GM12878 (cell line): ENCODE data around the gene ARL14EP. TPM values are rescaled to one million over a fixed set of nuclear protein-coding genes. Genes with fewer than 3 reads are reported as not detected.
A peak's percentile ranks its signal among the peaks of the same experiment; 100 is the strongest.

Experiments used
- ATAC-seq: fragments of 200-7000 bp; cut with Tn5 transposase; 3 replicates; pipeline ENCODE4 v1.9.1; 2020; ENCODE audit warnings: mild to moderate bottlenecking, moderate library complexity
- BruUV-seq: library from RNA; stranded (reverse); fragments of 400-500 nt; replicated peaks from 2 replicates; lab custom pipeline; 2021; lab: Mats Ljungman, UMichigan
- CTCF ChIA-PET: fragments of 300-600 bp; sonication (Branson Sonifier 250); formaldehyde crosslinking; extraction: SDS; loops from one replicate; lab custom pipeline; 2021; ENCODE audit warnings: inconsistent platforms; lab: Yijun Ruan, JAX
- POLR2A ChIA-PET: fragments of 350-600 bp; formaldehyde crosslinking; extraction: SDS; loops from one replicate; lab custom pipeline; 2021; ENCODE audit warnings: inconsistent platforms; lab: Charles Lee
- RAD21 ChIA-PET: fragments of 300-600 bp; sonication (Branson Sonifier 250); formaldehyde crosslinking; loops from one replicate; lab custom pipeline; 2023; ENCODE audit warnings: antibody characterized with exemption; ENCODE audit not compliant: unreplicated experiment; lab: Charles Lee
- SMC1A ChIA-PET: fragments of 300-600 bp; sonication (Branson Sonifier 250); formaldehyde crosslinking; loops from one replicate; lab custom pipeline; 2023; ENCODE audit not compliant: unreplicated experiment, uncharacterized antibody; lab: Charles Lee
- DNase-seq: peaks from one replicate; pipeline ENCODE4 v3.0.0-alpha.2; 2011; ENCODE audit warnings: low read depth, low spot score
- FAIRE-seq: peaks from 3 replicates; lab custom pipeline; 2011; peaks lifted over from hg19 to GRCh38; lab: Jason Lieb, UNC
- H2AFZ ChIP-seq: 2 replicates; pipeline ENCODE4 v1.6.0; 2011; ENCODE audit warnings: low read depth, low read length, control low read depth; ENCODE audit not compliant: control insufficient read depth
- H3K27ac ChIP-seq: 2 replicates; pipeline ENCODE4 v1.5.1; 2011; ENCODE audit warnings: control low read depth; ENCODE audit not compliant: control insufficient read depth, insufficient read depth
- H3K27me3 ChIP-seq, 2 experiments: replicated peaks in 1 of 2; 2 replicates each; pipeline versions ENCODE4 v1.6.0 to v1.6.1; 2011; ENCODE audit warnings: low read length in 1 of 2; ENCODE audit not compliant: control insufficient read depth in 2 of 2, insufficient read depth in 2 of 2
- H3K36me3 ChIP-seq, 2 experiments: 2 replicates each; pipeline ENCODE4 v1.5.1; 2011; ENCODE audit warnings: low read length in 1 of 2; ENCODE audit not compliant: control insufficient read depth in 2 of 2, insufficient read depth in 2 of 2
- H3K4me1 ChIP-seq: 2 replicates; pipeline ENCODE4 v1.6.1; 2011; ENCODE audit warnings: mild to moderate bottlenecking, low read length, moderate library complexity, mixed read lengths; ENCODE audit not compliant: control insufficient read depth, insufficient read depth
- H3K4me2 ChIP-seq: 2 replicates; pipeline ENCODE4 v1.6.0; 2011; ENCODE audit warnings: control low read depth; ENCODE audit not compliant: control insufficient read depth, insufficient read depth
- H3K4me3 ChIP-seq: fragments of 200-600 bp; sonication (generic); 2 replicates; pipeline ENCODE4 v1.5.1; 2016
- H3K79me2 ChIP-seq: 2 replicates; pipeline ENCODE4 v1.6.0; 2011; ENCODE audit warnings: low read length; ENCODE audit not compliant: control insufficient read depth, insufficient read depth
- H3K9ac ChIP-seq: 2 replicates; pipeline ENCODE4 v1.8.0; 2011; ENCODE audit warnings: low read length, control low read depth, mixed read lengths; ENCODE audit not compliant: control insufficient read depth, insufficient read depth
- H3K9me3 ChIP-seq: replicated peaks from 3 replicates; pipeline ENCODE4 v1.5.1; 2011; ENCODE audit warnings: mild to moderate bottlenecking, low read length; ENCODE audit not compliant: control insufficient read depth, insufficient read depth
- H4K20me1 ChIP-seq: 2 replicates; pipeline ENCODE4 v1.6.0; 2011; ENCODE audit not compliant: control insufficient read depth, insufficient read depth
- NR2F1 ChIP-seq: fragments of 450-650 bp; conservative IDR thresholded peaks from 2 replicates; pipeline ENCODE4 v1.6.1; 2017; ENCODE audit warnings: mild to moderate bottlenecking
- SP1 ChIP-seq: IDR thresholded peaks from one replicate; pipeline ENCODE4 v1.6.1; 2011; ENCODE audit warnings: low read depth, low read length
- SREBF2 ChIP-seq: IDR thresholded peaks from 2 replicates; pipeline ENCODE4 v1.6.1; 2012; ENCODE audit warnings: mild to moderate bottlenecking, low read length
- SRF ChIP-seq, 2 experiments: IDR thresholded peaks; 2 replicates each; pipeline ENCODE4 v1.6.1; 2011; ENCODE audit warnings: low read depth in 2 of 2, low read length in 2 of 2, mild to moderate bottlenecking in 1 of 2, moderate library complexity in 1 of 2
- WGBS: methylation state at CpG from one replicate; pipeline ENCODE4 v1.1.6; 2016; ENCODE audit warnings: low lambda C conversion rate; ENCODE audit not compliant: insufficient replicate concordance, insufficient coverage; ENCODE audit errors: missing lambda C conversion rate; 5-methylcytosine and 5-hydroxymethylcytosine counted together
- in situ Hi-C: fragments of 300-500 bp; cut with MboI; formaldehyde crosslinking; loops from 9 replicates; pipeline ENCODE4 v1.14.3; 2018; ENCODE audit warnings: mixed read lengths
- intact Hi-C: fragments of 100-400 bp; cut with micrococcal nuclease; formaldehyde crosslinking; loops from one replicate; pipeline ENCODE4 v1.14.2; 2022; ENCODE audit not compliant: unreplicated experiment
- polyA plus RNA-seq, 11 experiments: library from polyadenylated mRNA; depleted of rRNA in 4 of 11; unstranded in 6 of 11; stranded (reverse) in 5 of 11; fragments of >200 nt; fragmentation: Nextera tagmentation in 4 of 11; fragmentation: Illumina TruSeq in 1 of 11; extraction: Ambion mirVana in 4 of 11; extraction: Trizol in 1 of 11; gene quantifications; 1 replicate in 1 of 11; 2 replicates in 10 of 11; pipeline versions ENCODE4 v1.2.1 to v1.2.3, GENCODE V29; 2011 to 2016; ENCODE audit warnings: inconsistent platforms in 2 of 11, missing spikeins in 2 of 11, low read depth in 1 of 11
- total RNA-seq, 4 experiments: library from RNA; depleted of rRNA in 3 of 4; stranded (reverse); fragments of >200 nt in 3 of 4; fragmentation: Illumina TruSeq in 1 of 4; extraction: Trizol in 1 of 4; gene quantifications; 2 replicates each; pipeline versions ENCODE4 v1.2.1 to v1.2.3, GENCODE V29; 2013 to 2021
- TF ChIP-seq, protein P1 (sequence below): IDR thresholded peaks from 2 replicates; pipeline ENCODE4 v1.6.1; 2012; ENCODE audit warnings: low read depth, low read length, improper control_type of control experiment

ARL14EP gene
- total and polyA plus RNA-seq, 10 of the 15 experiments (the other 5 are each of a cell fraction or from before 2014, with no cell fraction given) = 18.1 to 59.8 (median 42.8) TPM

DNA sequence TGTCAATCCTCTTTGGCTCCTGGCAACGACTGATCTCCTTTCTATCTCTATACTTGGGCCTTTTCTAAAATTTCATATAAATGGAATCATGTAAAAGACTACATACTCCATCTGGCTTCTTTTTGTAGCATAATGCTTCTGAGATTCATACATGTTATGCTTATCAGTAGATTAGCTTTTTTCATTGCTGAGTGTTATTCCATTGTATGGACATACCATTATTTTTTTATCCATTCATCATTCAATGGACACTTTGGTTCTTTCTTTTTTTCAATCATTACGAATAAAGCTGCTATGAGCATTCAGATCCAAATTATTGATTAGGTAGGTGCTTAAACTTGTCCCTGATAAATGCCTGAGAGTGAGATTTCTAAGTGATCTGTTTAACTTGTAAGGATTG, 11.7 kb upstream of the ARL14EP start:
- TF ChIP-seq SP1 = no peak
- no peaks in the 10 kb centered on the region for H3K27me3 ChIP-seq
- no peak overlapping the region for H3K4me3 ChIP-seq
- H3K27ac ChIP-seq = no peak overlapping the region
- FAIRE-seq (no peak), DNase-seq (no peak), ATAC-seq (no peak)
- H3K9me3 ChIP-seq = no peaks in the 10 kb centered on the region
- H3K79me2 ChIP-seq = no peaks in the 10 kb centered on the region
- POLR2A ChIA-PET = interaction anchor here (1.0 to 1.6 kb wide), 2 partner anchors 11 to 32 kb away, joined by 3 to 6 read pairs; partner anchors contain the start of gene ARL14EP
- CTCF ChIA-PET = interaction anchor here (1.2 to 1.8 kb wide), 4 partner anchors 8 to 183 kb away, joined by 4 to 7 read pairs (median 6); no protein-coding TSS in a partner anchor
- in situ Hi-C loops (no loop called here), intact Hi-C loops (loop anchor here (2.0 kb wide), 2 partner anchors 48 to 104 kb away; no protein-coding TSS in a partner anchor)
- SMC1A ChIA-PET = interaction anchor here (0.9 to 4.2 kb wide), 4 partner anchors 12 to 183 kb away, joined by 4 to 20 read pairs (median 6); partner anchors contain the start of gene ARL14EP
- 0% methylated on average over 2 of the region's 2 CpGs for WGBS
- no TSS peak for BruUV-seq
- RAD21 ChIA-PET = interaction anchor here (1.2 to 1.7 kb wide), 2 partner anchors 168 to 183 kb away, joined by 3 to 6 read pairs; no protein-coding TSS in a partner anchor
- no peak overlapping the region for H3K9ac ChIP-seq
- no peaks in the 10 kb centered on the region for H4K20me1 ChIP-seq
- no peaks in the 10 kb centered on the region for H3K36me3 ChIP-seq
- H3K4me2 ChIP-seq = no peak overlapping the region
- no peak overlapping the region for H2AFZ ChIP-seq
- H3K4me1 ChIP-seq = peaks cover 10% of the 10 kb centered on the region

- ChIA-PET CTCF (interaction anchor here (1.2 to 7.4 kb wide), 3 partner anchors 13 to 119 kb away, joined by 3 to 71 read pairs (median 46); partner anchors contain the start of gene ARL14EP), RAD21 (no interaction called here)
- no peaks in the 10 kb centered on the region for H3K79me2 ChIP-seq
- TF ChIP-seq SREBF2 (no peak), SRF (IDR thresholded peaks at IDR 0.05; ENCODE audit: low read depth in 2 of 2, low read length in 2 of 2) (peak; percentile 34 to 76; a peak in 3 of 4 replicates), NR2F1 (0 out of 2 replicates have a peak, but pooled peaks have one; percentile 28)
- TF ChIP-seq, protein P1, sequence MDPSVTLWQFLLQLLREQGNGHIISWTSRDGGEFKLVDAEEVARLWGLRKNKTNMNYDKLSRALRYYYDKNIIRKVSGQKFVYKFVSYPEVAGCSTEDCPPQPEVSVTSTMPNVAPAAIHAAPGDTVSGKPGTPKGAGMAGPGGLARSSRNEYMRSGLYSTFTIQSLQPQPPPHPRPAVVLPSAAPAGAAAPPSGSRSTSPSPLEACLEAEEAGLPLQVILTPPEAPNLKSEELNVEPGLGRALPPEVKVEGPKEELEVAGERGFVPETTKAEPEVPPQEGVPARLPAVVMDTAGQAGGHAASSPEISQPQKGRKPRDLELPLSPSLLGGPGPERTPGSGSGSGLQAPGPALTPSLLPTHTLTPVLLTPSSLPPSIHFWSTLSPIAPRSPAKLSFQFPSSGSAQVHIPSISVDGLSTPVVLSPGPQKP = peak; percentile 61
- TF ChIP-seq, all 136 proteins: peak for 3
- SMC1A ChIA-PET = interaction anchor here (1.1 to 6.6 kb wide), 3 partner anchors 15 to 70 kb away, joined by 3 to 71 read pairs (median 5); partner anchors contain the start of gene ARL14EP
- Histone ChIP-seq H3K27me3 (no peaks in the 10 kb centered on the region), H3K4me3 (no peak overlapping the region), H3K36me3 (no peaks in the 10 kb centered on the region), H3K4me2 (no peak overlapping the region), H3K9ac (no peak overlapping the region), H3K27ac (no peak overlapping the region), H3K4me1 (peaks cover 17% of the 10 kb centered on the region), H4K20me1 (no peaks in the 10 kb centered on the region), H3K9me3 (no peaks in the 10 kb centered on the region), H2AFZ (no peak overlapping the region)
- in situ Hi-C loops = no loop called here
- POLR2A ChIA-PET = interaction anchor here (0.9 kb wide), 1 partner anchor 10 kb away, joined by 3 read pairs; the partner anchor contains the start of gene ARL14EP
- intact Hi-C loops = no loop called here
- ATAC-seq (peak; percentile 15), FAIRE-seq (no peak), DNase-seq (no peak)
- WGBS = 0% methylated on average over 1 of the region's 1 CpG
- no TSS peak for BruUV-seq
Measured at GRCh38 chr11:30312243-30312642, 10.7 kb upstream of the ARL14EP start.
